Liver (tissue), 3 donors: ENCODE data around the gene WIPF2.

Source experiments
- ATF3 ChIP-seq: IDR thresholded peaks from 2 replicates; pipeline ENCODE4 v1.6.1; 2016; ENCODE audit warnings: antibody characterized with exemption
- CTCF ChIP-seq: fragments of 150-350 bp; IDR thresholded peaks from 2 replicates; pipeline ENCODE4 v1.5.1; 2017; ENCODE audit warnings: improper control_type of control experiment, low read depth, low read length; ENCODE audit not compliant: missing input control
- JUND ChIP-seq, 2 donors: IDR thresholded peaks; 2 replicates each; pipeline ENCODE4 v1.6.1; 2016; ENCODE audit warnings: antibody characterized with exemption in 2 of 2
- MAX ChIP-seq: IDR thresholded peaks from 2 replicates; pipeline ENCODE4 v1.6.1; 2016; ENCODE audit warnings: antibody characterized with exemption
- NR2F2 ChIP-seq: IDR thresholded peaks from 2 replicates; pipeline ENCODE4 v1.6.1; 2016; ENCODE audit warnings: antibody characterized with exemption
- RAD21 ChIP-seq, 2 donors: IDR thresholded peaks; 2 replicates each; pipeline ENCODE4 v1.6.1; 2016; ENCODE audit warnings: antibody characterized with exemption in 2 of 2, mild to moderate bottlenecking in 2 of 2
- TAF1 ChIP-seq: conservative IDR thresholded peaks from 2 replicates; pipeline ENCODE4 v1.6.1; 2016; ENCODE audit warnings: antibody characterized with exemption, mild to moderate bottlenecking
- YY1 ChIP-seq: IDR thresholded peaks from 2 replicates; pipeline ENCODE4 v1.6.1; 2016; ENCODE audit warnings: antibody characterized with exemption, mild to moderate bottlenecking
- donor health status: healthy.
- donor health status: healthy.

GRCh38 chr17:40190197-40191021 is 28.7 kb upstream of the WIPF2 start:
- peak; percentile 16 for TF ChIP-seq CTCF
- no peak for TF ChIP-seq MAX
- no peak for TF ChIP-seq TAF1
- TF ChIP-seq NR2F2 = no peak
- no peak for TF ChIP-seq JUND (IDR thresholded peaks at IDR 0.05)
- no peak for TF ChIP-seq YY1
- TF ChIP-seq RAD21 (IDR thresholded peaks at IDR 0.05) = no peak
- no peak for TF ChIP-seq ATF3
